ENCODE data around the gene PDS5B.

- TF ChIP-seq EZH2 (IDR thresholded peaks at IDR 0.05; ENCODE audit: insufficient read depth, poor library complexity, severe bottlenecking) (no peak), EZH2phosphoT487 (IDR thresholded peaks at IDR 0.05; ENCODE audit: insufficient read depth, low read depth) (no peak)
Observed at GRCh38 chr13:32636711-32637110, 50.5 kb downstream of the PDS5B start.
